PC-3 (cell line): ENCODE data around the gene NR1H2. TPM values are rescaled to one million over a fixed set of nuclear protein-coding genes. Genes with fewer than 3 reads are reported as not detected.

Experiments used
- ATAC-seq: fragments of 200-7000 bp; cut with Tn5 transposase; 2 replicates; pipeline ENCODE4 v1.9.1; 2020; ENCODE audit warnings: mild to moderate bottlenecking, moderate library complexity
- BruUV-seq: library from RNA; stranded (reverse); fragments of 400-500 nt; replicated peaks from 2 replicates; lab custom pipeline; 2021; lab: Mats Ljungman, UMichigan
- CTCF ChIA-PET: fragments of 300-600 bp; sonication (Branson Sonifier 250); formaldehyde crosslinking; loops from one replicate; lab custom pipeline; 2022; ENCODE audit warnings: antibody characterized with exemption; lab: Charles Lee
- POLR2A ChIA-PET: fragments of 300-600 bp; sonication (Branson Sonifier 250); formaldehyde crosslinking; loops from one replicate; lab custom pipeline; 2022; ENCODE audit warnings: antibody characterized with exemption; ENCODE audit not compliant: unreplicated experiment; lab: Charles Lee
- DNase-seq: peaks from one replicate; pipeline ENCODE4 v3.0.0-alpha.2; 2015
- H2AFZ ChIP-seq: fragments of 300-600 bp; sonication (generic); 2 replicates; pipeline ENCODE4 v1.6.0; 2016; ENCODE audit warnings: antibody characterized with exemption, low read length
- H3F3A ChIP-seq: fragments of 300-600 bp; sonication (generic); one replicate; pipeline ENCODE4 v1.6.0; 2017; ENCODE audit warnings: antibody characterized with exemption, low read length, control low read depth, mild to moderate bottlenecking; ENCODE audit not compliant: unreplicated experiment
- H3K27ac ChIP-seq: fragments of 300-600 bp; sonication (generic); 2 replicates; pipeline ENCODE4 v1.5.1; 2016; ENCODE audit warnings: mild to moderate bottlenecking, low read length
- H3K27me3 ChIP-seq: fragments of 300-600 bp; sonication (generic); 2 replicates; pipeline ENCODE4 v1.6.1; 2016; ENCODE audit warnings: low read length, mixed read lengths
- H3K36me3 ChIP-seq: fragments of 300-600 bp; sonication (generic); 2 replicates; pipeline ENCODE4 v1.6.1; 2016; ENCODE audit warnings: low read depth, mixed run types, low read length, mixed read lengths
- H3K4me1 ChIP-seq: fragments of 300-600 bp; sonication (generic); 2 replicates; pipeline ENCODE4 v1.5.1; 2016; ENCODE audit warnings: low read length; ENCODE audit not compliant: insufficient read depth
- H3K4me2 ChIP-seq: fragments of 300-600 bp; sonication (generic); 2 replicates; pipeline ENCODE4 v1.6.0; 2016; ENCODE audit warnings: low read length
- H3K4me3 ChIP-seq: fragments of 300-600 bp; sonication (generic); 2 replicates; pipeline ENCODE4 v1.5.1; 2016; ENCODE audit warnings: mild to moderate bottlenecking, low read length, mixed read lengths
- H3K79me2 ChIP-seq: fragments of 300-600 bp; sonication (generic); 2 replicates; pipeline ENCODE4 v1.6.1; 2017; ENCODE audit warnings: low read length, mixed read lengths
- H3K9ac ChIP-seq: fragments of 300-600 bp; sonication (generic); 2 replicates; pipeline ENCODE4 v1.6.0; 2016; ENCODE audit warnings: mild to moderate bottlenecking, low read length
- H3K9me2 ChIP-seq: fragments of 300-600 bp; sonication (generic); replicated peaks from 2 replicates; pipeline ENCODE4 v1.6.1; 2016; ENCODE audit warnings: mixed run types, low read length, mixed read lengths
- H3K9me3 ChIP-seq: fragments of 300-600 bp; sonication (generic); 2 replicates; pipeline ENCODE4 v1.6.1; 2016; ENCODE audit warnings: low read length, mixed read lengths
- H4K20me1 ChIP-seq: fragments of 300-600 bp; sonication (generic); 2 replicates; pipeline ENCODE4 v1.6.1; 2016; ENCODE audit warnings: low read length, mixed read lengths
- EZH2 ChIP-seq: fragments of 300-600 bp; sonication (generic); IDR thresholded peaks from one replicate; pipeline ENCODE4 v1.6.1; 2017; ENCODE audit warnings: antibody characterized with exemption, mild to moderate bottlenecking, low read length; ENCODE audit not compliant: unreplicated experiment
- EZH2phosphoT487 ChIP-seq: fragments of 300-600 bp; sonication (generic); IDR thresholded peaks from 2 replicates; pipeline ENCODE4 v1.6.1; 2018; ENCODE audit warnings: mild to moderate bottlenecking, antibody characterized with exemption, low read length, borderline replicate concordance
- intact Hi-C: fragments of 100-400 bp; cut with micrococcal nuclease; formaldehyde crosslinking; loops from 2 replicates; pipeline ENCODE4 v1.9.0; 2023
- total RNA-seq: library from RNA; depleted of rRNA; stranded (reverse); fragments of >200 nt; gene quantifications from 2 replicates; pipeline ENCODE4 v1.2.3, GENCODE V29; 2014
- TF ChIP-seq, protein P1 (sequence below): fragments of 300-600 bp; sonication (generic); conservative IDR thresholded peaks from 2 replicates; pipeline ENCODE4 v1.5.1; 2017; ENCODE audit warnings: antibody characterized with exemption, low read depth, mild to moderate bottlenecking, low read length

The NR1H2 gene
- total RNA-seq, 1 experiment from 2014 or later: 130 TPM

DNA sequence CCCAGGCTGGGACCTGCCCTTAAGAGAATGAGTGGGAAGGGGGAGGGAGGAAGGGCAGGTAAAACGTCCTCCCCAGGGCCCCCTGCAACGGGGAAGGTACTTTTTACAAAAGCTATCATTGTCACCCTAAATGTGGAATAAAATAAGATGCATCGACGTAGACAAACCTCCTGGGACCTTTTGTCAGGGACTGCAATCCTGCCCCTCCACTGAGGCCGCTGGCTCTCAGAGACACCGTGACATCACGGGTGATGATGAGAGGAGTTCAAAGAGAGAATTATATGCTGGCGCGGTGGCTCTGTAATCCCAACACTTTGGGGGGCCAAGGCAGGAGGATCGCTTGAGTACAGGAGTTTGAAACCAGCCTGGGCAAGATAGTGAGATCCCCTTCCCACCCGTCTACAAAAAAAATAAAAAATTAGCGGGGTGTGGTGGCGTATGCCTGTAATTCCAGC, 54.7 kb downstream of the NR1H2 start:
- Histone ChIP-seq H2AFZ (peak overlapping the region; percentile 73; the same call in 1 of the 2 replicates), H3K4me2 (peak overlapping the region; percentile 85), H3K27ac (no peak overlapping the region), H3K4me1 (no peaks in the 10 kb centered on the region), H3F3A (no peaks in the 10 kb centered on the region), H3K79me2 (no peaks in the 10 kb centered on the region), H3K9me2 (no peaks in the 10 kb centered on the region), H3K27me3 (no peaks in the 10 kb centered on the region), H3K36me3 (no peaks in the 10 kb centered on the region), H3K9me3 (no peaks in the 10 kb centered on the region), H3K4me3 (peak overlapping the region; percentile 57), H4K20me1 (no peaks in the 10 kb centered on the region), H3K9ac (no peak overlapping the region)
- ChIA-PET CTCF (no interaction called here), POLR2A (no interaction called here)
- DNase-seq (no peak), ATAC-seq (no peak)
- BruUV-seq: no TSS peak
- TF ChIP-seq EZH2phosphoT487 (no peak), EZH2 (no peak)
- TF ChIP-seq, protein P1, sequence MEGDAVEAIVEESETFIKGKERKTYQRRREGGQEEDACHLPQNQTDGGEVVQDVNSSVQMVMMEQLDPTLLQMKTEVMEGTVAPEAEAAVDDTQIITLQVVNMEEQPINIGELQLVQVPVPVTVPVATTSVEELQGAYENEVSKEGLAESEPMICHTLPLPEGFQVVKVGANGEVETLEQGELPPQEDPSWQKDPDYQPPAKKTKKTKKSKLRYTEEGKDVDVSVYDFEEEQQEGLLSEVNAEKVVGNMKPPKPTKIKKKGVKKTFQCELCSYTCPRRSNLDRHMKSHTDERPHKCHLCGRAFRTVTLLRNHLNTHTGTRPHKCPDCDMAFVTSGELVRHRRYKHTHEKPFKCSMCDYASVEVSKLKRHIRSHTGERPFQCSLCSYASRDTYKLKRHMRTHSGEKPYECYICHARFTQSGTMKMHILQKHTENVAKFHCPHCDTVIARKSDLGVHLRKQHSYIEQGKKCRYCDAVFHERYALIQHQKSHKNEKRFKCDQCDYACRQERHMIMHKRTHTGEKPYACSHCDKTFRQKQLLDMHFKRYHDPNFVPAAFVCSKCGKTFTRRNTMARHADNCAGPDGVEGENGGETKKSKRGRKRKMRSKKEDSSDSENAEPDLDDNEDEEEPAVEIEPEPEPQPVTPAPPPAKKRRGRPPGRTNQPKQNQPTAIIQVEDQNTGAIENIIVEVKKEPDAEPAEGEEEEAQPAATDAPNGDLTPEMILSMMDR: no peak
- intact Hi-C loops: no loop called here

DNA sequence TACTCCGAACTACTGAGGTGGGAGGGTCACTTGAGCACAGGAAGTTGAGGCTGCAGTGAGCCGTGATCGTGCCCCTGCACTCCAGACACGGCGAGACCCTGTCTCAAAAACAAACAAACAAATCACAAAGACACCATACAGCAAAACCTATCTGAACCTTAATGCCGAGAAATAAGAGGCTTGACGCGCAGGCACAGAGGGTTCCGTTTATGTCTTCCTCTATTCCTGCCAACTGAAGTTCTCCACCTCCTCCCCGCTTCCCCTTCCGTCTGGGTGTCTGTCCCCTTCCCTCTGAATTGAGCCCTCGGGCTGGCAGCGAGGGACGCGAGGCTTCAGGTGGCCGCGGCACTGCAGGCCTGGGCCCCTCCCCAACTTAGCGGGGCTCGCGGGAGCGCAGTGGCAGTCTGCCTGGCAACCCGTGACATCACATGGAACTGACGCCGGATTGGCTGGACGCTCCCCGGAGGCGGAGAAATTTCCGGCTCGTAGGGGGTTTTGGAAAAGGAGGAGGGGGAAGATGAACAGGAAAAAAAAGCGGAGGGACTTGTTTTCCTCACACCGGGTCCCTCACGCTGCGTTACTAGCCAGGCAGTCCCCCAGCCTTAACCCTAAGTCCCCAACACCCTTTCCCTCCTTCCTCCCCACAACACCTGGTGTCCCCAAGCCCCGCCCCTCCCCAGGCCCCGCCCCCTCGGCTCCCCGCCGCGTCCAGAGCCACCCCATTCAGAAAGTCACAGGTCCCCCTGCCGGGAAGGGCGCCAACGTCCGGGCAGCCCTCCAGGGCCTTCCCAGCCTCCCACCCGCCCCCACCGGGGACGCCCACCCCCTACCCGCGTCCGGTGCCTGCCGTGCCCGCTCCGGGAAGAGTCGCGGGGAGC, 55.3 kb downstream of the NR1H2 start:
- peak overlapping the region; percentile 57 for H3K4me3 ChIP-seq
- POLR2A ChIA-PET: no interaction called here
- H3K4me2 ChIP-seq: peak overlapping the region; percentile 85
- H3K4me1 ChIP-seq: no peaks in the 10 kb centered on the region
- peak overlapping the region; percentile 89 for H2AFZ ChIP-seq
- intact Hi-C loops: no loop called here
- H3F3A ChIP-seq: no peaks in the 10 kb centered on the region
- DNase-seq: peak; percentile 84
- CTCF ChIA-PET: no interaction called here
- TF ChIP-seq EZH2: no peak
- TF ChIP-seq, protein P1: no peak
- no peak for TF ChIP-seq EZH2phosphoT487
- H3K9me2 ChIP-seq: no peaks in the 10 kb centered on the region
- H3K36me3 ChIP-seq: no peaks in the 10 kb centered on the region
- no peaks in the 10 kb centered on the region for H3K79me2 ChIP-seq
- ATAC-seq: peak; percentile 98
- no peaks in the 10 kb centered on the region for H3K9me3 ChIP-seq
- BruUV-seq: no TSS peak
- no peaks in the 10 kb centered on the region for H3K27me3 ChIP-seq
- H4K20me1 ChIP-seq: no peaks in the 10 kb centered on the region
- H3K9ac ChIP-seq: no peak overlapping the region
- no peak overlapping the region for H3K27ac ChIP-seq
